Measurements from ENCODE around the gene NRXN3.

- TF ChIP-seq POLR2AphosphoS5 (IDR thresholded peaks at IDR 0.05; ENCODE audit: low read depth) (no peak), CTCF (conservative IDR thresholded peaks at IDR 0.05; ENCODE audit: low read depth in 2 of 2) (no peak), REST (IDR thresholded peaks at IDR 0.05; ENCODE audit: unreplicated experiment) (no peak)
Observed at GRCh38 chr14:78451319-78451695, 281.1 kb downstream of the NRXN3 start.

Data from GM23338 (cell line).